GM21528 (cell line): ENCODE results near the gene CASP12.
"Not testable (repeated sequence)": the region's sequence is repeated elsewhere in the genome, so short reads cannot be mapped to it uniquely, and the experiment has no call there.

Source experiments
- ATAC-seq: cut with Tn5 transposase; IDR thresholded peaks from one replicate; pipeline ENCODE4 v1.9.1; 2021; ENCODE audit warnings: mild to moderate bottlenecking, moderate library complexity; ENCODE audit not compliant: unreplicated experiment, low FRiP score

Gene CASP12

DNA sequence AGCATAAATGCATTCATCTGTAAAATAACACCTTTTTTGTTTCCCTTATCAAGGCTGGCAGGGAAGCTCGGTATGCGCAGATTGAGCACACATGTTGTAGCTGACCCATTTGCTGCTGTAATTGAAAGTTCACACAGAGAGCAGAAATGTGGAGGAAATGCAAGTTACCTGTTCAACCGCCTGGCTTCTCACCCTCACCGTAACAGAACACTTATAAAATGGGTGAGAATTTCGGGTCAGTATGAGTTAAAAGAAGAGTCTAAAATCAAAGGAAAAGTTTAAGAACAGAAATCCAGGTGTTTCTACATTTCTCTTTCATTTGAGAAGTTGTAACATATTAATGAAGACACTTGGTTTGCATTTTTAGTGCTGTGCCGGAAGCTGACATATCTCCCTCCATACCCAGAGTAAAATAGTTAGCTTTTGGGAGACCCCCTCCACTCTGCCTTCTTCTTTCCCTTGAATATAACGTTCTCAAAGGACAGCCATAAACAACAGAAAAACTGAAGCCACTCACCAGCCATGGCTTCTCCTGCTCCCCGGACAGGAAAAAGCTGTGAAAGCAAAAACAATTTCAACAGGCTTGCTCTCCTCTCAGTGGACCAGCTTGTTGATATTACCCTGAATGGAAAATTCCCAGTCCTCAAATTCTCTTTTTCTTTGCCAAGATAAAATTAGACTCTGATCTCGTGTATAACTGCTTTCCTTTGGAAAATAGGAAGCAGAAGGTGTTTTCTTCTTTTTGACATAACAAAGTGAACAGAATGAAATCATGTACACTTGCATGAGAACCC, at the start of gene CASP12:
CASP12 (minus strand) TSS at position 570 of the 794 bp plus-strand sequence.
- peak; percentile 87 for ATAC-seq

DNA sequence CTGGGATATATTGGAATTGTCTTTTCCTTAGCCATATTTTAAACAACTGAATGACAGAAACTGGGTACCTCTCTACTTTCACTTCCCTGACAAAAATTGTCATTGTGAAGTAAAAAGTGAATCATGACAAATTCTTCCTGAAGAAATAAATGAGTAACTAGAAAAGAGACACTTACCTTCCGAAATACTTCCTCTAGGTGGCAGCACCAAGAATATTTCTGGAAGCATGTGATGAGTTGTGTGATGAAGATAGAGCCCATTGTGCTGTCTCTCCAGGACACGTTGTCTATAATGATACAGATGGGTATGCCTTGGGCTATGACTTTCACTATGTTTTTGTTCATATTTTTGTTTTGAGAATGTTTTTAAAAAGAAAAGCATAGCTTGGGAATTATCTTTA, 48.6 kb upstream of the CASP12 start:
- ATAC-seq = peak; percentile 94

DNA sequence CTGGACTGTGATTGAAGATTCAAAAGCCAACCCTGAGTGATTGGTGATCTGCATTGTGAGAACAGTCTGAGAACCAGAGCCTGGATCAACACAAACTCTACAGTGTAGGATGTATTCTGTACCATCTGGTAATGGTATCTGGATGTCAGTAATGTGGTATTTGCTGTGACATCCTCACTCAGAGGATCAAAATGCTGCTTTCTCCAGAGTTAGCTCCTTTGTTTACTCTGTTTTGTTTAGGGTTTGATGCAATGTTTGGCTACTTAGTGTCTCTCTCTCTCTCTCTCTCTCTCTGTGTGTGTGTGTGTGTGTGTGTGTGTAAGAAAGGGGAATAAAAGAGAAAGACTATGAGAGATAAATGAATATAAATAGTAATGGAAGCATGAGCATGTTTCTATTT, 45.8 kb upstream of the CASP12 start:
- no peak for ATAC-seq

DNA sequence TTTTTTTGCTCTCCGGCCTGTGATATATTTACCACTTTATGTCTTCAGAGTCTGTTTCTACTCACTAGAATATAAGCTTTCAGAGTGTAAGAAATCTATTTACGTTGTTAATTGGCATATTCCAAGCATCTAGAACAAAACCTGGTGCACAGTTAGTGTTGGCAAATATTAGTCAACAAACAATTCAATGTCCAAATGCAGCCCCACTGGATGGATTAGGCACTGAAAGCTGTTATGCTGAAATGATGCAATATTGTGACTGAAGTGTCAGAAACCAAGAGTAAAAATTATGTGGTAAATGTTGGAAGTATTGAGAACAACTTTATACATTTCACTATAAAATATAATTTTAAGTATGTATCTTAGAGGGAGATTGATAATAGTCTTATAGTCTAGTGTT, 45.3 kb upstream of the CASP12 start:
- ATAC-seq = no peak

DNA sequence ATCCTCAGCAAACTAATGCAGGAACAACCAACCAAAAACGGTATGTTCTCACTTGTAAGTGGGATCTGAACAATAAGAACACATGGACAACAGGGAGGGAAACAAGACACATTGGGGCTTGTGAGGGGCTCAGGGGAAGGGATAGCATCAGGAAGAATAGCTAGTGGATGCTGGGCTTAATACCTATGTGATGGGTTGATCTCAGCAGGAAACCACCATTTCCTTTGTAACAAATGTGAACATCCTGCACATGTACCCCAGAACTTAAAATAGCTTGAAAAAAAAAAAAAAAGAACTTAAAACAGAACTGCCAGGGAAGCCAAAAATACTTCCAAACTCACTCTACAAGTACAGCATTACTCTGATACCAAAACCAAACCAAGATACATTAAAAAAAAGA, 36.3 kb upstream of the CASP12 start:
- no peak for ATAC-seq

DNA sequence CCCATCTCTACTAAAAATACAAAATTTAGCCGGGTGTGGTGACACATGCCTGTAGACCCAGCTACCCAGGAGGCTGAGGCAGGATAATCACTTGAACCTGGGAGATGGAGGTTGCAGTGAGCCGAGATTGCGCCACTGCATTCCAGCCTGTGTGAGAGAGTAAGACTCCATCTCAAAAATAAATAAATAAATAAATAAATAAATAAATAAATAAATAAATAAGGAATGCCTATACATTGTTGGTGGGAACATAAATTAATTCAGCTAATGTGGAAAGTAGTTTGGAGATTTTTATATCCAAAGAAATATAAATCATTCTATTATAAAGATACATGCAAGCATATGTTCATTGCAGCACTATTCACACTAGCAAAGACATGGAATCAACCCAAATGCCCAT, 35.8 kb upstream of the CASP12 start:
- ATAC-seq = not testable (repeated sequence)

DNA sequence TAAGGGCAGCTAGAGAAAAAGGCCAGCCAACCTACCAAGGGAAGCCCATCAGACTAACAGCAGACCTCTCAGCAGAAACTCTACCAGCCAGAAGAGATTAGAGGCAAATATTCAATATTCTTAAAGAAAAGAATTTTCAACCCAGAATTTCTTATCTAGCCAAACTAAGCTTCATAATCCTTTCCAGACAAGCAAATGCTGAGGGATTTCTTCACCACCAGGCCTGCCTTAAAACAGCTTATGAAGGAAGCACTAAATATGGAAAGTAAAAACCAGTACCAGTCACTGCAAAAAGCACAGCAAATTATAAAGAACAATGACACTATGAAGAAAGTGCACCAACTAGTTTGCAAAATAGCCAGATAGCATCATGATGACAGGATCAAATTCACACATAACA, 30.6 kb upstream of the CASP12 start:
- no peak for ATAC-seq

DNA sequence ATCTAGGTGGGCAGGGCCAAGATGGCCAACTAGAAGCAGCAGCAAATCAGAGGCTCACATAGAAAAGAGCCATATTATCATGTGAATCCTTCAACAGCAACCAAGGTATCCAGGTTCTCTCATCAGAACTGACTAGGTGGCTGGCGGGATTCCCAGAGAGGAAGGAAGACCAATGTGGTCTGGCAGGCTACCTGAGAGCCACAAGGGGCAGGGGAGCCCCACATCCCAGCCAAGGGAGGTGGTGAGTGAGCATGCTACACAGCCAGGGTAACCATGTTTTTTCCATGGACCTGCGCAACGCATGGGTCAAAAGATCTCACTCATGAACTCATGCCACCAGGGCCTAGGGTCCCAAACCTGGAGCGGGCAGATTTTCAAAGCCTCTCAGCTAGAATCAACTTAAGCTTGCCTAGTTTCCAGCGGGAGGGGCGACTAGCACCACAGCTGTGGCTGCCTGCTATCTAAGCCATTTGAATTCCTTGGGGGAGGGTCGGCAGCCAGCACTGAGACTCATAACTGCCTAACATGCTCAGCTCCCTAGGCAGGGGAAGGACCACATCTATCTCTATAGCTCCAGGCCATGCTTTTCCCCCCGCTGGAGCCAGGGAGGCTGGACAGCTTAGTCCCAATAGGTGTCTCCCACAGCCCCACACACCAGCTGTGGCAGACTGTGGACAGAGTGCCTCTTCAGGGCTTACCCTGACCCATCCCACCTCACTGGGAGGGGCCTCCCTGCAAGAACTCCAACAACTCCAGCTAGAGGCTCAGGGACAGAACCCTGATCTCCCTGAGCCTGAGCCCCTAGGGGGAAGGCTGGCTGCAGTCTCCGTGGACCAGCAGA, 28.7 kb upstream of the CASP12 start:
- ATAC-seq = no peak

DNA sequence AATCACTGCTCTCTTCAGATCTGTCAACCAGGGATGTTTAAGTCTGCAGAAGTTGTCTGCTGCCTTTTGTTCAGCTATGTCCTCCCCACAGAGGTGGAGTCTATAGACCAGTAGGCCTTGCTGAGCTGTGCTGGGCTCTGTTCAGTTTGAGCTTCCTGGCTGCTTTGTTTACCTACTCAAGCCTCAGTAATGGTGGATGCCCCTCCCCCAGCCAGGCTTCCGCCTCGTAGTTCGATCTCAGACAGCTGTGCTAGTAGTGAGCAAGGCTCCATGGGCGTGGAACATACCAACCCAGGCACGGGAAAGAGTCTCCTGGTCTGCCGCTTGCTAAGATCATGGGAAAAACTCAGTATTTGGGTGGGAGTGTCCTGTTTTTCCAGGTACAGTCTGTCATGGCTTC, 27.6 kb upstream of the CASP12 start:
- ATAC-seq = no peak

DNA sequence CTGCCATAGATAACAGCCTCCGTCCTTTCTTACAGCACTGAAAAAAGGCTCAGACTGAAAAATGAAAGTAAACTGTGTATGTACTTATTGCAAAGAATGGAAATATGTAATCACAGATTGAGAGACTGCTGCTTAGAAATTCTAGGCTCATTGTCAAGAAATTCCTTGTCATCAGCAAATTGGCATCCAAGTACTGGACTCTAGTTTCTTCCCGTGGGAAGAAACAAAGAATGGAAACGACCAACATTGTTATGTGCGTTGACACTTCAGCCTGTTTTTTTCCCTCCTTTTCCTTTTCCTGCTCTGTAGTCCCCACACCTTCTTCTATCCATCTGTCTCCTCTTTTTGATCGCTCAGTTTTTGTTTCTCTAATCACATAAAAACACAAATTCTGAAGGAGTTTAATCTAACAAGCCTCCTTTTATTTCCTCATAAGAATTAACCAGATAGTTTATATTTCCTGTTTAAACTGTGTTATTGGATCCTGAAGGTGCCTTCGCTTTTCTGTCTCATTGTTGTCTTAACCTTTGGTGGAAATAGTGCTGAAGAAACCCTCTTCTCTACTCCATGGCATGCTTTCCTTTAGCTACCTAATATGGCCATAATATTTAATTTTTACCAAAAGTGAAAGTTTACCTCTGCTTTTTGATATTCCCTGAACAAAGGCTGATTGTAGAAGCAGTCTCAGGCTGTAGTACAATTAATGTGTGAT, 20.0 kb upstream of the CASP12 start:
- peak; percentile 60 for ATAC-seq

DNA sequence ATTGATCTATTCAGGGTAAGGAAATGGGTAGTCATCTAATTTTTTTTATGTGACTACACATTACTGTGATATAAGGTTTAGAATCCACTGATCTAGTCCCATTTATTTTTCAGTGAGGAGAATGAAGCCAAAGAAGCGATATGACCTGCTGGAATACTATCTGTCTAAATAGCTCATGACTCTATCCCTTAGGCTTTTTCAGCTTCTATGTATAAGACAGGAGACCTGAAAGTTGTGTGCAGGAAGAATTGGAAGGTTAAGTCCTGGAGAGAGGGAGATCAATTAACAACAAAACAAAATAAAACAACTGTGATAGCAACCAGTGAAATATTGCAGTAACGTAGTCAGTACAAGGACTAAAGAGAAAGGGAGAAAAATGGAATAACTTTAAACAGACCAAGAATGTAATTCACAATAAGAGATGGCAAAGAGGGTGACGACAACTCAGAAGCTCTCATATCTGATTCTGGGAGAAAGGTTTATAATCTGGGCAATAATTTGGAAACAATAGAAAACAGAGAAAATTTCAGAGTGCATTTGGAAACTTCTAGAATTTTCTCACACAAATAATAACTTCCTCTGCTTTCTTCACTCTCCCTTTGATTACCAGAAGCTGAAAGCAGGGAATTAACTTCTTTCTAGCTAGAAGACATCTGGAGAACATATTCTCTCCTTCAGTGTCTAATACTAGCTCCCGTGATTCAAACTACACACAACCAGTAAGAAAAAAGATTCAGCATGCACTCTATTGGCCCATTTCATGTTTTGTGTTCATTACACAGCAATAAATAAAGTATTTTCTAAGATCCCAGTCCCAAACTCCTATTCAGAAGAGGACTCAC, 19.2 kb upstream of the CASP12 start:
- peak; percentile 46 for ATAC-seq

DNA sequence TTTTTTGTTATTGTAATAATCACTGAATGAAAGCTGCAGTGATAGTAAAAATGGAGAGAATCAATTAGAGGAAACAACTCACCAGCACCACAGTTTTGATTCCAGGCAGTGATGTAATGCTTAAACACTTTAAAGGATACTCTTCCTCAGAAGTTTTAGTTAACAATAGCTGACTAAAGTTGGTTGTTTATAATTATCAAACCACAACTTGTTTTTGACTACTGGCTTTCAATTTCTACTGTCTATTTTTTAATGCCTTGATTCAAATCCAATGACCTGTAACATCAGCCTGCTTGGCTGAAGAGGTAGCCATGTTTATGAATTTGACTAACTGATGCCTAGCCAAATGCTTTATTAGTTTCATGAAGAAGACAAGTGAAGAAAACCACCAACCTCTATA, 18.2 kb upstream of the CASP12 start:
- ATAC-seq = no peak

DNA sequence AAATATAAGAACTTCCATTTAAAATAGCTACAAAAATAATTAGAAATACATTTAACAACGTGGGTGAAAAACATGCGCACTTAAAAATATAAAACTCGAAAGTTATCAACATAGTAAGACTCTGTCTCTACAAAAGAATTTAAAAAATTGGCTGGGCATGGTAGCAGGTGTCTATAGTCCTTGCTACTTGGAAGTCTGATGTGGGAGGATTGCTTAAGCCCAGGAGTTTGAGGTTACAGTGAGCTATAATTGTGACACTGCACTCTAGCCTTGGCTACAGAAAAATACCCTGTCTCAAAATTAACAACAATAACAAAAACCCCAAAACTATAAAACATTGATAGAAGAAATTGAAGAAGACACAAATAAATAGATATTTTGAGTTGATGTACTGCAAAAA, 13.8 kb upstream of the CASP12 start:
- ATAC-seq = no peak

DNA sequence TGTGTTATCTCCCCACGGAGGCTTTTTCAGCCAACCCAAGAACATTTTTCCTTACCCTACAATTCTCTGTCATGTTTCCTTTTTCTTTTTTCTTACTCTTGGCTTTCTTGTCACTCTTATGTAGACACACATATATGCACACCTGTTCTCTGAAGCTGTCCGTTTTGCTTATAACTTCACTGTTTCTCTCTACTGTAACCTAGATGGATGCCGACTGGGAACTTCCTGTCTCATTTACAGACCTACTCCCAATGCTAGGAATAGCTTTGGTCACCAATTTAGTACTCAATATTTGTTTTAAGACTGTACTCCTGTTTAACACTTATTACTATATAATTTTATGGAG, 9.9 kb upstream of the CASP12 start:
- peak; percentile 30 for ATAC-seq

DNA sequence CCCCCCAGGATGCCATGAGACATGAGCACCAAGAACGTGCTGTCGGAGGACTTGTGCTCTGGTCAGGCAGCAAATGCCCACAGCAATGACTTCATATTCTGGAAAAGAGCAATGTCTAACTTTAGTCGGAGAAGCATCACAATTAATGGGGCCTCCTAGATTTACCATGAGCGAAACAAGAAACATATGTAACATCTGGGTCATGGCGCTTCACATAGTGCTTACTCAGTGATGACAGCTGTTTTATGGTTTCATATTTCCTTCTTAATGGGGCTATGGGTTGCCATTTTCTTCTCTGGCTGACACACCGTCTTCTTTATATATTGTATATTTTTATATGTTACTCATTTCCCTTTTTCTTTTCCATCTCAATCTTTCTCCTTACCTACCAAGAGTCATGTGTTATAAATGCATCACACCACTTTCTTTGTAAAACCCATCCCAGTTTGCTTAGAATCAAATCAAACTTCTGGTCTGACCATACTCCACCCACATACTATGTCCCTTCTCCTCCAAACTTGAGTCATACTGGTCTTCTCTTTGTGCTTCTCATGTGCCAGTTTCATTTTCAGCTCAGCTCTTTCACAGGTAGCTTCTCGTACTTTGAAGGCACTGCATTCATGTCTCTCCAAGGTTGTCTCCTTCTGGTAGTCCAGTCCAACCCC, 9.4 kb upstream of the CASP12 start:
- ATAC-seq = peak; percentile 89

DNA sequence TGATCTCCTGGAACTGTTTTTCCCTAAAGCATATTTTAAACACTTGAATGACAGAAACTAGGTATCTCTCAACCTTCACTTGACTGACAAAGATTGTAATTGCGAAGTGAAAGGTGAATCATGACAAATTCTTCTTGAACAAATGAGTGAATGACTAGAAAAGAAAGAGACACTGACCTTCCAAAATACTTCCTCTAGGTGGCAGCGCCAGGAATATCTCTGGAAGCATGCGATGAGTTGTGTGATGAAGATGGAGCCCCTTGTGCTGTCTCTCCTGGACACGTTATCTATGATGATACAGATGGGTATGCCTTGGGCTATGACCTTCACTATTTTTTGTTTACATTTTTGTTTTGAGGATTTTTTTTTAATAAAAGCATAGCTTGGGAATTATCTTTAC, 7.0 kb upstream of the CASP12 start:
- no peak for ATAC-seq

DNA sequence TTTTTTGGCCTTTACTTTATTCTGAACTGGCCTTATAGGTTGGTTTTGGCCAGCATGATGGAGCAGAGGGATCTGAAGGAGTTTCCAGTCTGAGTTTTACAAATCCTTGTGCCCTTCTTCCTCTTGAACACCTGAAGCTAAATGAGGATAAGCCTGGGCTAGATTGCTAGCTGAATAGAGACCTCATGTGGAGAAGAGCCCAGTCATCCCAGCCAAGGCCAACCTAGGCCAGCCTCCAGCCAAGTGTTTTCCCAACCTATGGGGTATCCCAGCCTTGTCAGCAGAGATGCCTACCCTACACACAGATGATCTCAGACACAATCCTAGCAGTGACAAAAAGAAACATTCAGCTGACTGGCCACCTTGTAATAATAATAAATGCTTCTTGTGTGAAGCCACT, 966 bp upstream of the CASP12 start:
- ATAC-seq = no peak

DNA sequence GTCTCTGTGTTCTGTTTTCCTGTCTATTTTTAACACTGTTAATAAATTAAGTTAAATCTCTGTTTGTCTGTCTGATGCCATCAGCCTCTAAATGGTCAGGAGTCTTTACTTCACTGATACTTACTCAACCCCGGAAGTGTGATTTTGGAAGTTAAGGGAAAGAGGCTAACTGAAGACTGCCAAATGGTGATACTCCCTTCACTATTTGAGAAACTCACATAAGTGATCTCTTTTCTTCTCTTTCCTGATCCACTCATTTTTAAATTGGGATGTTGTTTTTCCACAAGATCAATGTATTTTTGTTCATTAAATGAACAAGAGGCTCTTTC, 389 bp upstream of the CASP12 start:
- no peak for ATAC-seq

DNA sequence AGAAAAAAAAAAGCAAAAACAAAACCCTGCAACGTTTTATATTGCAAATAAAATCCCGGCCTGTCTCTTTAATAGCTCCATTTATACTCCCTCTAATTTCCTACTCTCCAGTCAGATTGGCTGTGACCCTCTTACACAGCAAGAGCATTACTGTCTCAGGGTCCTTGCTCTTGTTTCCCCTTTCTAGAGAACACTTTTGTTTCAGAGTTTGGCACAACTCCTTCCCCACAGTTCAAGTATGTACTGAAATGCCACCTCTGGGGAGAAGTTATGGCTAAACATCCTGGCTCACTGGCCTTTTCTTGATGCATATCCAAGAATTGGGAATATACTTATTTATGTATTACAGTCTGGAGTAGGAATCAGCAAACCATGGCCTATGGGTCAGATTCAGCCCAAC, 2.6 kb downstream of the CASP12 start:
- ATAC-seq = no peak

DNA sequence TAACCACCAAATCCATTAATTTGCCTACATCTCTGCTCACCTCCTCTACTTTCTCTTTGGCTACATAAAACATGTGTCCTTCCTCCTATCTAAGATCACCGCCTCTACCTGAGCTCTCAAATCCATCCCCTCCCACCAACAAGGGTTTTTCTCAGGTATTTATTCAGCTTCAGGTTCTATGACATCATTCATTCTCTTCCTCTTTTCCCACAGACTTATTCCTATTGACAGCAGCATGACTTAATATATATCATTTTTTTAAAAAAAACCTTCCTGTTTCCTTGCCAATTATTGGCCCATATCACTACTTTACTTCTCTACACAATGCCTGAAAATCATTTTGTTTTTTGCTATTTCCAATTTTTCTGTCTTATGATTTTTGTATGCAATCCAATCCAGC, 4.4 kb downstream of the CASP12 start:
- no peak for ATAC-seq
